HG03095 (cell line): ENCODE data around the gene PCDH9.

Experiments used
- ATAC-seq: cut with Tn5 transposase; IDR thresholded peaks from one replicate; pipeline ENCODE4 v1.9.1; 2021; ENCODE audit warnings: moderate library complexity; ENCODE audit not compliant: unreplicated experiment

Gene PCDH9

GRCh38 chr13:66553391-66553790 lies 676.7 kb downstream of the PCDH9 start:
- no peak for ATAC-seq

DNA sequence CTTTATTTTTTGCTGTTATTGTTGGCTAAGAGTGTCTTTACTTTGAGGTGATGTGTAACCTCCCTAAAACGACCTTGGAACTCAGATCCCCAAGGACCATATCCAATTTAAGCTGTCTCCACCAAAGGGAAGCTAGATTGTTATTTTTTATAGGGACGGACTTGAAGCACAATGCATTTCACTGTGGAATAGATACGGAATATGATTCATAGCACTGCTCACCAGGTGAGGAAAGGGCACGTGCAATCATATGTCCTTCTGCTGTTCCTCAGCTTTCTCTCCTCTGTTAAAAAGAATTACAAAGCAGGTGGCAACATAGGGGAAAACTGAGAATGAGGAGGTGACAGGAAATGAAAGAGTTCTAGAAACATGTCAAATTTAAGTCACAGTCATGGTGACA lies 679.0 kb downstream of the PCDH9 start:
- no peak for ATAC-seq

DNA sequence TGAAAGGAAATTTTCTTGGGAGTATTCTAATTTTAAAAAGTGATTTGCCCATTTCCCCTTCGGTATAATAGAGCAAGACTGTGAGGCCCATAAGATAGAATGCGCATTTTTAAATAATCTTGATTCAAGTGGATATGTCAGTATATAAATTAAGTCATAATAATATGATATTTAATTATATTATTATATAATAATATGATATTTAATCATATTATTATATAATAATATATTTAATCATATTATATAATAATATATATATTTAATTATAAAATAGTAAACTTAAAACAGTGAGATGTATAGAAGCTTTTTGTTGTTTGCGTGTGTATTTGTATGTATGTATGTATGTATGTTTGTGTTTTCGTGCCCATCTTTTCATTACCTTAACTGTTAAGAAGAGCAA lies 682.5 kb downstream of the PCDH9 start:
- ATAC-seq = no peak

DNA sequence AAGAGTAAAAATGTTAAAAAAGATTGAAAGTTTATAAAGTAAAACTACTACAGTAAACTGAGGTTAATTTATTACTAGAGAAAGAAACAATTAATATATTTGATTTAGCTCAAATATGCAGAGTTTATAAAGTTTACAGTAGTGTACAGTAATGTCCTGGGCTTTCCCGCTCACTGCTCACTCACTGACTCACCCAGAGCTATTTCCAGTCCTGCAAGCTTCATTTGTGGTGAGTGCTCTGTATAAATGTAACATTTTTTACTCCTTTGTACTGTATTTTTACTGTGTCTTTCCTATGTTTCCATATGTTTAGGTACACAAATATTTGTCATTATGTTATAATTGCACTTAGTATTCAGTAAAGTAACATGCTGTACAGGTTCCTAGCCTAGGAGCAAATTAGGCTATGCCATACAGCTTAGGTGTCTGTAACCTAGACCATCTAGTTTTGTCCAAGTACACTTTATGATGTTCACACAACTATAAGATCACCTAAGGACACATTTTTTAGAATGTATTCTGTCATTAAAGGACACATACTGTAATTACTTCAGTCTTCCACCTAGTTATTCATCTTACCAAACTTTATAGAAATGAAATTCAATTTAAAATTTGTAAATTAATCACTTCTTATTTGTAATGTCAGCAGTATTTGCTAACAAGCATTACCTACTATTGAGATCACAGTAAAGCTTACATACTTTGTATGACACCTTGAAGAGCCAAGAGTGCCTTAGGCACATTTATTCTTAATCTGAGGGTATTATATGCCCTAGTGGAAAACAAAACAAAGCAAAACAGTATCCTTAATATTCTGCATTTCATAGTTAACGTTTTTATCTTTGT lies 683.4 kb downstream of the PCDH9 start:
- ATAC-seq = no peak

DNA sequence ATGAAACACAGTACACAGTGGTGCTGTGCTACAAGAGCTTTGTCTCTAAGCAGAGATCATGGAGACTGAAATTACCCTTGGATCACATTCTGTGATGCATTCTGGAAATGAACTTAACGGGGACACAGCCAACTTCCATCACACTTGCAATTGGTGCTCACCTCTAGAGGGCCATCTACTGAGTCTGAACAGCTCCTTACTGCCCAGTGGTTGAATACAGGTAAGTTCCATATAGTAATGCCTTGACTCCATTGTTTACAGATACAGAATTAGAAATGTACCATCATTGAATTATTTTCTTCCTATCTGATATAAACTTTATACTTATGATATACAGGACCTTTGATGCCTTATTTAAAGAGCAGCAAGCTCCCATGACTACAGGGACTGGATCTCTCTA lies 686.4 kb downstream of the PCDH9 start:
- ATAC-seq = no peak

DNA sequence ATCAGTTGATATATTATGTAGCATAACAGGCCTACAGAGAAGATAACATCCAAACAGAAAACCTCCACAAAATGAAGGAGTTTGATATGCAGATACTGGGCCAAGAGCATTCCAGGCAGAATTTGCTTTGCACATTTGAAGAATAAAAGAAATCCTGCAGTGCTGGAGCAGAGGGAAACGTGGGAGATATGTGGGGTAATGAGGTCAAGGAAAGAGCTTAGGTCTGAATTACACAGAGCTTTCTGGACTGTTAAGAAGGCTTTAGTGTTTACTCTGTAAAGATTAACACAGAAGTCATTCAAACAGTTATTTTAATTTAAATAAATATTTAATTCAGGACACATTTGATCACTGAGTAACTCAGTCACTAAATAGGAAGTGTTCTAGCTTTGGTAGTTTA lies 692.7 kb downstream of the PCDH9 start:
- no peak for ATAC-seq

DNA sequence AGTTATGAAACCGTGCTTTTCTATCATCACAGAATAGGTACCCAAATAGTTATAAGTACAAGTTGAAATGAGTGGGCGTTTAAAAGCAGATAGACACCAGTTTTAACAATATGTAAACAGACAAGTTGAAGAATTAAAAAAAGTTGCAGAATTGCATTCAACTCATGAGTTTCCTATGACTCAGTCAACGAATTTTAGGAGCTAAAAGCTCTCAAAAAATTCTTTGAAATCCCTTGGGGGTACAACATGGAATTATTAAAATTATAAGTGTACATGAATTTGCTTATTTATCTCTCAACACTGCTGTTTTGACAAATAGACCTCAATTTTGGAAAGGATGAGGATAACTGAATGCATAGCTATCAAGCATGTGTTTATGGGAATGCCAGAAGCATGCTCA lies 693.4 kb downstream of the PCDH9 start:
- no peak for ATAC-seq

- ATAC-seq = no peak
Observed at GRCh38 chr13:66534561-66534960, 695.6 kb downstream of the PCDH9 start.

DNA sequence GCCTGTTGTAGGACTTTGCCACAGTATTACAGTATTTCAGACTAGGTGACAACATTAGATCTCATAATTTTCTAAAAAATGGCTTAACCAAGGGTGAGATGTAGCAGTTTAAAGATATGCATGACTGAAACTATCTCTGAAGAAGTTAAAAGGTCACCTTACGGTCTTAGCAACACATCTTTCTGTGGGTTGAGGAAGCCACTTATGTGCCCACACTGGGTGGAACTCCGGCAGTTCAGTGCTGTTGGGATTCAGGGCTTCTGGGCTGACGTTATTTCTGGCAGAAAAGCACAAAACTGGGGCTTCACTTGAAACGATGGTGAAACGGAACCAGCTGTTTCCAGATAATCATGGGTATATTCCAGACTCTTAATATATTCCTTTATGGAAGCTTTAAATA lies 697.3 kb downstream of the PCDH9 start:
- ATAC-seq = no peak

- ATAC-seq = no peak
Observed at GRCh38 chr13:66532146-66532545, 698.0 kb downstream of the PCDH9 start.

DNA sequence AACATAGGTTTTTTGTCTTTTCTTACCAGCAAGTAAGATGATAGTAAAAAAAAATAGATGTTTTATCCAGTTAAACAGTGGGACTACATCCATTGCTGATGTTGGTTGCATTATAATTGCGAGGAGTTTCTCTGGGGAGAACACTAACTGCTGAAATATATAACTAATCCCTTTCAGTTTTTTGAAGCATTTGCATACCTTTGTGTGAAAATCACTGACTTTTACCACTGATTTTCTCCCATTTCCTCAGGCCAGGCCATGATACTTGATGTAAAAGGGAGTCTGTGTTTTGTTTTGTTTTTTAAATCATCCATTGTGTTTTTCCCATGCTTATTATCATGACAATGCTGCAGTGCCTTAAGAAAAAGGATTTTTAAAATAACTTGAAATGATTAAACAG lies 699.5 kb downstream of the PCDH9 start:
- ATAC-seq = no peak

DNA sequence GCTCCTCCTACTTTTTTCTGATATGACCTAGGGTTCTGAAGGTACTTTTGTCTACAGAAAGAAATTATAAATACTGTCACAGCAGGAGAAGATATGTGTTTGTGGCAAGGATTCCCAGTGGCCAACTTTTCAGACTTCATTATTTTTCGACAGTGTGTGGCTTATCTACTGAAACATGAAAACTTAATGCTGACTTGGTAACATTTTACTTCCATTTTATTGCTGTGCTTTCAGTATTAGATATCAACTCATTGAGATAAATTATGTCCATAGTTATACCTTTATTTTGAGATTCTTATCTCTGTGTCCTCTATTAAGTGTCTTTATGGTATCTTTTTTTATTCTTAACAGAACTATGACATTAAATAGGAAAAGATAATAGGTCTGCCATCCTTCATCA lies 700.0 kb downstream of the PCDH9 start:
- ATAC-seq = no peak

- ATAC-seq = no peak
Observed at GRCh38 chr13:66528944-66529576, 701.1 kb downstream of the PCDH9 start.

DNA sequence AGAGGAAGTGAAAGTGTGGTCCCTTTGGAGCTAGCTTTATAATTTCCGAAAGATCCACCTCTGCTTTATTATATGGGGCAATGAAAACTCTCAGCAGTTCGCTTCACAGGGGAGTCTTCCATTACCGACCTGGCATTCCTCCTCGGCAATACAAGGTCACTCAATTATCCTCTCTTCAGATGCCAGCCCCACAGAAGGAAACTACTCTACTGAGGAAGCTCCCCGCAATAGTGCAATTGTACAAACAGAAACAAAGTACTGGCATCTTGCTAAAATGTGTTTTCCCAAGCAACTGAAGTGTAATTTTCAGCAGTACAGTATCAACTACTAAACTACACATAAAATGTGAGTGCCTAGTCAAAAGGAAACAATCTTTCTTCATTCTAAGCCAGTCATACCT lies 702.0 kb downstream of the PCDH9 start:
- no peak for ATAC-seq

- no peak for ATAC-seq
Observed at GRCh38 chr13:66520511-66521355, 709.4 kb downstream of the PCDH9 start.

- ATAC-seq = no peak
Observed at GRCh38 chr13:66519259-66519658, 710.9 kb downstream of the PCDH9 start.

GRCh38 chr13:66518068-66518467 lies 712.1 kb downstream of the PCDH9 start:
- no peak for ATAC-seq

- ATAC-seq = no peak
Observed at GRCh38 chr13:66513728-66514127, 716.4 kb downstream of the PCDH9 start.

DNA sequence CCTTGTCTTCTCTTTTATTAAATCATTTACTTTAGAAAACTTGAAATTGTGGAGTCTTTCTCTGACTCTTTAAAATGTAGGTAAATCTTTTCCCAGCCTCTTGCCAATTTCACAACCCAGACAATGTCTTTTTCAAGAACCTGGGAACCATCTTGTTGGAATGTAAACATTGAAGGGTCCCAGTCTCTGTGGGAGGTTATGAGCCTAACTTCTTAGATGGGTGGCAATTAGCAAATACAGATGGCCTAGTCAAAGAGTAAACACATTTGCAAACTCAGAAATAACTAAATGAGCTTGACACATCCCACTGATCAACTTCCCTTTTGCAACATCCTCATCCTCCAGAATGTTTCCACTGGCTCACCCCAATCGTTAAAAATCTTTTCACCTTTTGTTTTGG lies 721.0 kb downstream of the PCDH9 start:
- no peak for ATAC-seq

DNA sequence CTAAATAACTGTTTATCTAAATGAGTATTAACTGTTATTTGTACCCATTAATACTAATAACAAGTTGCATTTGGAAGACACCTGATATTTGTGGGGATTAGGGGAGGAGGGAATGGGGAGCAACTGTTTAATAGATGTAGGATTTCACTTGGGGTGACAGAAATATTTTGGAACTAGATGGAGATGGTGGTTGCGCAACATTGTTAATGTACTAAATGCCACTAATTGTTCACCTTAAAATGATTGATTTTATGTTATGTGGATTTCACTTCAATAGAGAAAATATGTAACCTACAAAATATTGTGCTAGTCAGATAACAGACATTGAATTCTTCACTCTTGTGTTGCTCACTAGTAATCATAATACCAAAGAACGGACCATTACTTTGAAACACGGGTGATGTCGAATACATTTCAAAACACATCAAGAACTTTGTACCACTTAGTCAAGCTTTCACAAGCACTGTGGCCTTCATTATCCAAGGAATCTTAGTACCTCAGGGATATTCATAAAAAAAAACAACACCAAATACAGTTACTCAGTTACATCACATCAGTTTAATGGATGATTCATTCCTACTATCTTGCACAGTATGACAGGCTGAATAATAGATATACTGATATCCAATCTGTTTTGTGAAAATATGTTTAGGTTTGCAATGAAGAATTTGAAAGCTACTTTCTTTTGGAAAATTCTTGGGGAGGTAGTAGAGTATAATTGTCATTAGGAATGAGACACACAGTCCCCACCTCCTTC lies 721.8 kb downstream of the PCDH9 start:
- ATAC-seq = no peak

GRCh38 chr13:66506979-66507378 lies 723.2 kb downstream of the PCDH9 start:
- no peak for ATAC-seq
